GM21786 (cell line): ENCODE results near the gene ZBTB25.

Source experiments
- ATAC-seq: cut with Tn5 transposase; IDR thresholded peaks from one replicate; pipeline ENCODE4 v1.9.1; 2021; ENCODE audit not compliant: unreplicated experiment

Gene ZBTB25, protein sequence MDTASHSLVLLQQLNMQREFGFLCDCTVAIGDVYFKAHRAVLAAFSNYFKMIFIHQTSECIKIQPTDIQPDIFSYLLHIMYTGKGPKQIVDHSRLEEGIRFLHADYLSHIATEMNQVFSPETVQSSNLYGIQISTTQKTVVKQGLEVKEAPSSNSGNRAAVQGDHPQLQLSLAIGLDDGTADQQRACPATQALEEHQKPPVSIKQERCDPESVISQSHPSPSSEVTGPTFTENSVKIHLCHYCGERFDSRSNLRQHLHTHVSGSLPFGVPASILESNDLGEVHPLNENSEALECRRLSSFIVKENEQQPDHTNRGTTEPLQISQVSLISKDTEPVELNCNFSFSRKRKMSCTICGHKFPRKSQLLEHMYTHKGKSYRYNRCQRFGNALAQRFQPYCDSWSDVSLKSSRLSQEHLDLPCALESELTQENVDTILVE

DNA sequence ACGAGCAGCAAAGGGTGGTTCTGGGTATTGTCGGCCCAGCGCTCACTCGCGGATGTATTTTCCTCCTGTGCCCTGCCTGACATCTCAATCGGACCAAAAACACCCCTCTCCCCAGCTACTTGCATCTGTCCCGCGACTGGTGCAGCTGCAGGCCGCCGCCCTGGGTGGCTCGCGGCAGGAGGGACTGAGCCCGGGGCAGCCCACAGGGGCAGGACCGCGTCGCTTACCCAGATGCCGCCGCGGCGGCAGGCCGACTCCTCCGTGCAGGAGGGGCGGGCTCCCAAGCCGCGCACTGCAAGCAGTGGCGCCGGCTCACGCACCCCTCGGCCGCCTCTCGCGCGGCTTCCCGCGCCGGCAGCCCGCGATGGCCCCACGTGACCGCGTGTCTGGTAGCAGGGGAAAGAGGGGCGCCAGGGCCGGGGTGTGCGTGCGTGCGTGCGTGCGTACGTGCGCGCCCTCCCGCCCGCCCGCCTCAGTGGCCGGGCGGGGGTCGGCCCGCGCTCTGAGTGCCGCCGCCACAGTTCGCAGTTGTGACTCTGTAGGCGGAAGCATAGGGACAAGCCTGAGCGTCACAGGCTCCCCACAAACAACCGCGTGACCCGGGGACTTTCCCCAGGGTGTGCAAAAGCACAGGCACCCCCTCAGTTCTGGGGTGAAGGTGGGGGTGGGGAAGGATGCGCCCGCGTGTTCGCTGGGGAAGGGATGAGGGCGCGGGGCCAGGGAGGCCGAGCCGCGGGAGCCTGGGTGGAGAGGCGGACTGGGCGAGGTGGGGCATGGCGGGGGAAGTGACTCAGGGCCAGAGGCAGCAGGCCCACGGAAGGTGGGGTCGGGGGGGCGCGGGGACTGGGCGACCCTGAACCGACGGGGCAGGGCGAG, at the start of gene ZBTB25:
TSS of gene ZBTB25 (minus strand) at position 405 of the 876 bp plus-strand sequence. CDS start 13,305 bp downstream, outside the sequence.
- peak; percentile 59 for ATAC-seq

DNA sequence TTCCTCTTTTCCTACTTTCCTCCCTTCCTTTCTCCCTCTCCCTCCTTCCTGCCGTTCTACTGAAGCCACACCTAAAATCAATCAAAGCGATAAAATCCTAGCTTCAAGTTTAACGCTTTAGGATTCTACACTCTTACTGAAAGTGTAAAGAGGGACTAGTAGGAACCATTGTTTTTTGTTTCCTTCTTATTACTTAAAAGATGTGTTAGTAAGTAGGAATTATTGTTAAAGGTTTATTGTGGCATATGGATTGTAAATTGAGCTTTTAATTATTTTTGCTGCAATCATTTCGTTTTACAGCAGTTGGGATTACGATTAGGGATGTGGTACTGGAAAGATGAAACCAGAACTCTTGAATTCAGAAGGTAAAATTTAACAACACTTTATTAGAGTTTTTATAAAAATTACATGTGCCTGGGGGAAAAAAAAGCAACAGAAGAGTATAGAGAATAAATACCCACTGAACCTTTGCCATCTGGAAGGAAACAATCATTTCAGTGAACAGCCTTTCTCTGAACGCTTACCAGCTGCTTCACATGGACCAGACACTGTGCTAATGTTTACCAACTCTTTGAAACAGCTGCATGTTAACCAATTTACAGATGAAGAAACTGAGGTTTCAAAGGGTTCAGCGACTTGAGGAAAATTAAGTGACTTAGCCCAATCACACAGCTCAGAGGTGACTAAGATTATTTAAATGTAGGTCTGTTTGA, 47.1 kb upstream of the ZBTB25 start:
- no peak for ATAC-seq

DNA sequence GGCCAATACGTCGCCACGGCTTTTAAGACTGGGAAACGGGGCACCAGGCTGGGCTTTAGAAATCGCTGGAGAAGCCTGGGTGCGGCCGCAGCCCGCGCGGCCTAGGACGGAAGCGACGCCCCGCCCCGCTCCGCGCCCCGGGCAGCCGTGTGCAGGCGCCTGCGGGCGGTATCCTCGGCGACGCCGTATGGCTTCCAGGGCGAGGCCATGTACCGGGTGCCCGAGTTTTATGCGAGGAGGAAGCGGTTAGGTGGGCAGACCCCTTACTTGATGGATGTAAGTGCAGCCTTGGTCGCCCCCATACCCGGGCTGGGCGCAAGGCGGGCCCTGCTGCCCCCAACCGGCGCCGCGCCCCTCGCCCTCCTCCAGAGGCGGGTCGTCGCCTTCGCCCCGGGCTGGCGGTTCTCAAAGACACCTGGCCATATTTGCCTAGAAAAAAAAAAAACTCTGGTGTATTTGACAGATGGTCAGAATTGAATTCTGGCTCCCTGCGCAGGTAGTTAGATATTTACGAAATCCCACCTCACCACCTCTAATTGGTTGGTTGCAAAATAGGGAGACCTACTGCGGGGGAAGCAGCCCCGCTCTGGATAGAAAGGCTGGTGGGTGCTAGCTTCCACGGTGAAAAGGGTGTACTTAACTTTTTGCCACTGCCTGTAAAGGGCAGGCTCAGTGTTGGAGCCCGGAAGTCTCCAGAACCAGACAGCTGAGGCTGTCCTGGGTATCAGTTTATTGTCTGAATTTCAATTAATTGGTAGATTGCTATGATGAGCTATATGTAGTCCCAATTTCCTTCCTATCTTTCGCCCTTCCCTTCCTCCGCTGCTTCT, 46.4 kb upstream of the ZBTB25 start, which contains the start of gene PPP1R36:
TSS of gene PPP1R36 (plus strand) at position 171 of the 830 bp plus-strand sequence. CDS start at position 208, 37 bp downstream.
- no peak for ATAC-seq

DNA sequence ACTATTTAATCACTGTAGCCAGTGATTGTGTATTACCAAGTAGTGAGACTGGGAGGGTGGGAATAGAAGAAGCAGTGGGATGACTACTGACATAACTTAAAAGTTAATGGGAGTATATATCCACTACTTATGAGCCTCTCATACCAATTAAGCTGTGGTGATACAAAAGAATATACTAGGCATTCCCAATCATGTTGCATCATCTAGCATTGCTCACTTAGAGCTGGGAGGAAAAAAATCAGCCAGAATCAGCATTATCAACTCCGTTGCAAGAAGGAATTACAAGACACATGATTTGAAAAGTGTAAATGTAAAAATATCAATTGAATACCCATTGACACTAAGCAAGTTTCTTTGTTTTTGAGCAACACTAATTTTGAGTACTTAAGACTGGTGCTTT, 45.4 kb upstream of the ZBTB25 start:
- no peak for ATAC-seq

DNA sequence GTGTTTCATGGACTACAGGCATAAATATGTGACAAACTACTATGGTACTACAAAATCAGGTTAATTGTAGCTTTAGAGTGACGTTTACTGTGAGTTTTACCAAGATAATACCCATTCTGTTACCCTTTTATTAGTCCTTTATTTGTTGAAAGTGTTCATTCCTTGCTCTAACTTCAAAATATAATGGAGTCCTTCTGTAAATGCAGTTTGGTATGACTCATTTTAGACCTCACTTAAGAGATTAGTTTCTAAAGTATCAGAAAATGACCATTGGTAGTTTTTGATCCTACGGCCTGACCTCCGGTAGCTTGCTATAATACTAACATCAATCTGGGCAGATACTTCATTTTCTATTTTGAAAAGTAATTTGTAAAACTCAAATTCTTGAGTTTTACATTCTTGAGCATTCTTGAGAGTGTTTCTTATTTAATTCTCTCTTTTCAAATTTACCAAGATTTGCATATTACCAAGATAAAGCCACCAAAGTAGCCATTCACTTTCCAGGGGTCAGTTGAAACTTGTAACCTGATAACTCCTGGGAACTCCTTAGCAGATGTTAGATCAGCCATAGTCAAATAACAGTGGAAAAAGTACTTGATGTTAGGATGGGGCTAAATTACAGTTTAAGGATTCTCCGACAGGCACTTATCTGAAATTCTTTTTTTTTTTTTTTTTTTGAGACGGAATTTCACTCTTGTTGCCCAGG, 41.1 kb upstream of the ZBTB25 start:
- no peak for ATAC-seq

DNA sequence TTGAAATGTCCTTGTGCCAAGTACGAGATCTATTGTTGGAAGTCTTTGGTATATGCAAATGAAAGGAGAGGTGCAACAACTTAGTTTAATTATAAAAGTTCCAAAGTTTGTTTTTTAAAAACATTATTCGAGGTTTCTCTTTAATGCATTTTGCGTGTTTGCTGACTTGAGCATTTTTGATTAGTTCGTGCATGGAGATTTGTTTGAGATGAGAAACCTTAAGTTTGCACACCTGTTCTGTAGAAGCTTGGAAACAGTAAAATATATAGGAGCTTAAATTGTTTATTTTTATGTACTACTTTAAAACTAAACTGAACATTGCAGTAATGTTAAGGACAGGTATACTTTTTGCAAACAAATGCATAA, 39.2 kb upstream of the ZBTB25 start:
- ATAC-seq, result no peak

DNA sequence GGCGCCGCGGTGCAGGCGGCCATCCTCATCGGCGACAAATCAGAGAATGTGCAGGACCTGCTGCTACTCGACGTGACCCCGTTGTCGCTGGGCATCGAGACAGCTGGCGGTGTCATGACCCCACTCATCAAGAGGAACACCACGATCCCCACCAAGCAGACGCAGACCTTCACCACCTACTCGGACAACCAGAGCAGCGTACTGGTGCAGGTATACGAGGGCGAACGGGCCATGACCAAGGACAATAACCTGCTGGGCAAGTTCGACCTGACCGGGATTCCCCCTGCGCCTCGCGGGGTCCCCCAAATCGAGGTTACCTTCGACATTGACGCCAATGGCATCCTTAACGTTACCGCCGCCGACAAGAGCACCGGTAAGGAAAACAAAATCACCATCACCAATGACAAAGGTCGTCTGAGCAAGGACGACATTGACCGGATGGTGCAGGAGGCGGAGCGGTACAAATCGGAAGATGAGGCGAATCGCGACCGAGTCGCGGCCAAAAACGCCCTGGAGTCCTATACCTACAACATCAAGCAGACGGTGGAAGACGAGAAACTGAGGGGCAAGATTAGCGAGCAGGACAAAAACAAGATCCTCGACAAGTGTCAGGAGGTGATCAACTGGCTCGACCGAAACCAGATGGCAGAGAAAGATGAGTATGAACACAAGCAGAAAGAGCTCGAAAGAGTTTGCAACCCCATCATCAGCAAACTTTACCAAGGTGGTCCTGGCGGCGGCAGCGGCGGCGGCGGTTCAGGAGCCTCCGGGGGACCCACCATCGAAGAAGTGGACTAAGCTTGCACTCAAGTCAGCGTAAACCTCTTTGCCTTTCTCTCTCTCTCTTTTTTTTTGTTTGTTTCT, 38.6 kb upstream of the ZBTB25 start:
- no peak for ATAC-seq

DNA sequence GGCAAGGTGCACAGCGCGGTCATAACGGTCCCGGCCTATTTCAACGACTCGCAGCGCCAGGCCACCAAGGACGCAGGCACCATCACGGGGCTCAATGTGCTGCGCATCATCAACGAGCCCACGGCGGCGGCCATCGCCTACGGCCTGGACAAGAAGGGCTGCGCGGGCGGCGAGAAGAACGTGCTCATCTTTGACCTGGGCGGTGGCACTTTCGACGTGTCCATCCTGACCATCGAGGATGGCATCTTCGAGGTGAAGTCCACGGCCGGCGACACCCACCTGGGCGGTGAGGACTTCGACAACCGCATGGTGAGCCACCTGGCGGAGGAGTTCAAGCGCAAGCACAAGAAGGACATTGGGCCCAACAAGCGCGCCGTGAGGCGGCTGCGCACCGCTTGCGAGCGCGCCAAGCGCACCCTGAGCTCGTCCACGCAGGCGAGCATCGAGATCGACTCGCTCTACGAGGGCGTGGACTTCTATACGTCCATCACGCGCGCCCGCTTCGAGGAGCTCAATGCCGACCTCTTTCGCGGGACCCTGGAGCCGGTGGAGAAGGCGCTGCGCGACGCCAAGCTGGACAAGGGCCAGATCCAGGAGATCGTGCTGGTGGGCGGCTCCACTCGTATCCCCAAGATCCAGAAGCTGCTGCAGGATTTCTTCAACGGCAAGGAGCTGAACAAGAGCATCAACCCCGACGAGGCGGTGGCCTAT, 37.8 kb upstream of the ZBTB25 start:
- no peak for ATAC-seq

DNA sequence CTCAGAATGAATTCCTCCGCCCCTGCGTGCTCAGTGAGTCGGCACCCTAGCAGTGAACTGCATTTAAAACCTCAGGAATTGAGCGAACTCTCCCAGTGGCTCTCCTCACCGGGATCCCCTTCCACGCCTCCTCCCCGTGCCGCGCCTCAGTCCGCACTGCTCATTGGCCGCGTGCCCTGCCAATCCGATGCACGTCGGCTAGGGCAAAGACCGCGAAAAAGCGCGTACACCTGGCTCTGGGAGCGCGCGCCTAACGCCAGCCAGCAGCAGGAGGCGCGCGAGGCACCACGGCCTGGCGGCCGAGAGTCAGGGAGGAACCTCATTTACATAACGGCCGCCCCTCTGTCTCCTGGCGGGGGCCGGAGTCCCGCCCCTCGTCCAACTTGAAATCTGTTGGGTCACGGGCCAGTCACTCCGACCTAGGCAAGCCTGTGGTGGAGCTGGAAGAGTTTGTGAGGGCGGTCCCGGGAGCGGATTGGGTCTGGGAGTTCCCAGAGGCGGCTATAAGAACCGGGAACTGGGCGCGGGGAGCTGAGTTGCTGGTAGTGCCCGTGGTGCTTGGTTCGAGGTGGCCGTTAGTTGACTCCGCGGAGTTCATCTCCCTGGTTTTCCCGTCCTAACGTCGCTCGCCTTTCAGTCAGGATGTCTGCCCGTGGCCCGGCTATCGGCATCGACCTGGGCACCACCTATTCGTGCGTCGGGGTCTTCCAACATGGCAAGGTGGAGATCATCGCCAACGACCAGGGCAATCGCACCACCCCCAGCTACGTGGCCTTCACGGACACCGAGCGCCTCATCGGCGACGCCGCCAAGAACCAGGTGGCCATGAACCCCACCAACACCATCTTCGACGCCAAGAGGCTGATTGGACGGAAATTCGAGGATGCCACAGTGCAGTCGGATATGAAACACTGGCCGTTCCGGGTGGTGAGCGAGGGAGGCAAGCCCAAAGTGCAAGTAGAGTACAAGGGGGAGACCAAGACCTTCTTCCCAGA, 36.9 kb upstream of the ZBTB25 start, which contains the start of gene HSPA2:
TSS of gene HSPA2 (plus strand) at position 534 of the 995 bp plus-strand sequence. CDS start at position 643, 109 bp downstream.
- peak; percentile 96 for ATAC-seq

DNA sequence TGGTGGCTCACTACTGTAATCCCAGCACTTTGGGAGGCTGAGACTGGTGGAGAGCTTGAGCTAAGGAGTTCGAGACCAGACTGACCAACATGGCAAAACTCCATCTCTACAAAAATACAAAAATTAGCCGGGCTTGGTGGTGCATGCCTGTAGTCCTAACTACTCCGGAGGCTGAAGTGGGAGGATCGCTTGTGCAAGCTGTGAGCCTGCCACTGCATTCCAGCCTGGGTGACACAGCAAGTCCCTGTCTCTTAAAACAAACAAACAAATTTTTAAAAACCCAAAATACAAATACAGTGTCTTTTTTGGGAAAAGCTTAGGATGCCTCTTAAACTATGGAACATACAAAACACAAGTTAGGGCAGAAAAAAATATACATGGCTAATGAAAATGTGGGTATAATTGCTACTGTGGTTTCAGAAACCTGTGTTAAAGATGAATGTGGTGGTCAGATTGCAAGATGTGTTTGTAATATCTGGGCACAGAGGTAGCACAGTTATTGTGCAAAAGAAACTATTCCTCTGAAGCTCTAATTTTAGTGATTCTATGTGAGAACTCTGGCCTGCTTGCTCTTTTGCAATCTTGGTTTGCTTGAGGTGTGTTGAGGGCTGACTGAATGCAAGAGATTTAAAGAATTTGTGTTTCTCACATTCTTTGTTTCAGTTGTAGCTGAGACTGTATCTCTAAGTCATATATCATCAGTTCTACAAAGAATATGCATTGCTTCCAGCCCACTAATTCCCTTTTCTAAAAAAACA, 33.0 kb upstream of the ZBTB25 start:
- ATAC-seq, result no peak

DNA sequence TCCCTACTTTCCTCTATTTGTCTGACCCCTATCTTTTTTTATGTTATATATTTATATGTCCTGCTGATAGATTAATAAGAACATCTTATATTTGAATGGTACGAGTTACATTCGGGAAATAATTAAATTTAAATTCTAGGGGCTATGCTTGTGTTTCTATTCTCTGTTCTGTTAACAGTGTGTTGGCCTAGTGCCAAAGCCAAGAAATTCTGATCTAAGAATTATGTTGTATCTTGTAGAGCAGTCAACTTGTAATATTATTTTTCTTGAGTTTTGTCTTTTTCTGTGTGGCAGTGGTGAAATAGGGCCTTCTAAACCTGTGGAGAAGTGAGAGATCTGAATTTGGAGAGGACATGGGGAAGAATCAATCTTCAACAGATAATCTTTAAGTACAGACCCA, 27.9 kb upstream of the ZBTB25 start:
- no peak for ATAC-seq

DNA sequence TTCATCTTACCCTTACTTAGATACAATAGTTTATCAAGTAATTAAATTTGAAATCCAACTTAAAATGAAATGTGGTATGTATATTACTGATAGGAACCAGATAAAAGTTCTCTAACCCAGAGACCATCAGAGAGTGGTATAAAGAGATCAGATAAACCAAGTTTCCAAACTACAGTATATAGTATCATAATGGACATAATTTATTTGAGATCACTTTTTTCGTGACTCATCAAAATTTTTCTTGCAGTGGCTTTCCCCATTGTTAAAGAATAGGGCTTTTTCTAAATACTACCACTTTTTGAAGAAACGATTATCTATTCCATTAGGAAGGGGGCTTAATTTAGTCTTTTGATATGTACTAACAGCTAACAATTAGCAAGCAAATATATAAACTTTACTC, 21.7 kb upstream of the ZBTB25 start:
- no peak for ATAC-seq

DNA sequence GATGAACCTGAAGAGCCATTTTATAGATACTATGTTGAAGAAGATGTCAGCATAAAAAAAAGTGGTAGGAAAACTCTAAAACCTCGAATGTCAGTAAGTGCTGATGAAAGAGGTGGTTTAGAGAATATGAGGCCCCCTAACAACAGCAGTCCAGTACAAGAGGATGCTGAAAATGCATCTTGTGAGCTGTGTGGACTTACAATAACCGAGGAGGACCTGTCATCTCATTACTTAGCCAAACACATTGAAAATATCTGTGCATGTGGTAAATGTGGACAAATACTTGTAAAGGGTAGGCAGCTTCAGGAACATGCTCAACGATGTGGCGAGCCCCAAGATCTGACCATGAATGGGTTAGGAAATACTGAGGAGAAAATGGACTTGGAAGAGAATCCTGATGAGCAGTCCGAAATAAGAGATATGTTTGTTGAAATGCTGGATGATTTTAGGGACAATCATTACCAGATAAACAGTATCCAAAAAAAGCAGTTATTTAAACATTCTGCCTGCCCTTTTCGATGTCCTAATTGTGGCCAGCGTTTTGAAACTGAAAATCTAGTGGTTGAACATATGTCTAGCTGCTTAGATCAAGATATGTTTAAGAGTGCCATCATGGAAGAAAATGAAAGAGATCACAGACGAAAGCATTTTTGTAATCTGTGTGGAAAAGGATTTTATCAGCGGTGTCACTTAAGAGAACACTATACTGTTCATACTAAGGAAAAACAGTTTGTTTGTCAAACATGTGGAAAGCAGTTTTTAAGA, 19.1 kb upstream of the ZBTB25 start:
- ATAC-seq, result no peak

DNA sequence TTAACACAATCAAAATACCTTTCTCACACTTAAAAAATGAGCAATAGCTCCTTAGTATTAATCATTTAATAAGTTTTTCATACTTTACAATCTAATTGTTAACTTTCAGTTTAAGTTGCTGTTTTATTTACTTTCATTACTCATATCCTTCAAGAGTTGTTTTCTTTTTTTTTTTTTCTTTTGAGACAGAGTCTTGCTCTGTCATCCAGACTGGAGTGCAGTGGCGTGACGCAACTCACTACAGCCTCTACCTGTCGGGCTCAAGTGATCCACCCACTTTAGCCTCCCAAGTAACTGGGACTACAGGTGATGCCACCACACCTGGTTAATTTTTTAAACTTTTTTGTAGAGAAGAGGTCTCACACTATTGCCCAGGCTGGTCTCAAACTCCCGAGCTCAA, 17.1 kb upstream of the ZBTB25 start:
- ATAC-seq, result no peak

DNA sequence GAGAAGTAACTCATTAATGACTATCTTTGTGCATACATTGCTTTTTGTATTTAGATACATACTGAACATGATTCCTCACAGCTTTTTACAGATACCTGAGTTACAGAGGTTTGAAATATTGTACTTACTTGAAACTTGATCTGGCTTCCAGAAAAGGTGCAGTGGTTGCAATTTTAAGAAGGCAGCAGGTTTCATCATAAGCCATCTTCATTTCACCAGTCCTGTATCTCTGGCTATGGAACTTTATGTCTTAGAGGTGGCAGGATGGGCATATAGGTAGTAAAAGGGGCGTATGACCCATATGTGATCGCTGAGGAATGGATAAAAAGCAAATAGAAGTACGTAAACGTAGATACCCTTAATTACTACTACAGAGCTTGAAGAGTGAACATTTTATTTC, 14.6 kb upstream of the ZBTB25 start:
- ATAC-seq, result no peak
